ENCODE measurements around the gene RNF151. TPM values are rescaled to one million over a fixed set of nuclear protein-coding genes. Genes with fewer than 3 reads are reported as not detected.

The RNF151 gene
- total RNA-seq, 2 donors from 2014 or later, result not detected

DNA sequence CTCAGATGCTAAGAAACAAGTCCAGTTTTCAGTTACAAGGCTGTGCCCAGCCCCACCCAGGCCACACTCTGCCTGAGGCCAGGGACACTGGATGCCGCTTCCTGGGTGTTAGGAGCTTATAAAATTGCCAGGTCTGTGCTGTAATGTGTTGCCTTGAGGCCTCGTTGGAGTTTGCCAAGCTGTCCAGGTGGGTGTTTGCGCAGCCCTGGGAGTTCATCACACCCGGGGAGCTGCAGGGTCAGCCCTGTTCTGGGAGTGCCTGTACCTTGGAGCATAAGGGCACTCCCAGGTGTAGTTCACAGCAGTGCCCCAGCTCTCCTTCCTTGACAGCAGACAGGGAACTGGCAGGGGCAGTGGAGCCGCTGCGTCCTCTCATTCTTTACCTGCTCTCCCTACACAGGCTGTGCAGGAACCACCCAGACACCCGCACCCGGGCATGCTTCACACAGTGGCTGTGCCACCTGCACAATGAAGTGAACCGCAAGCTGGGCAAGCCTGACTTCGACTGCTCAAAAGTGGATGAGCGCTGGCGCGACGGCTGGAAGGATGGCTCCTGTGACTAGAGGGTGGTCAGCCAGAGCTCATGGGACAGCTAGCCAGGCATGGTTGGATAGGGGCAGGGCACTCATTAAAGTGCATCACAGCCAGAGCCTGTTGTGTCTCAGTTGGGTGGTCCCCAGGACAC is 19.0 kb downstream of the RNF151 start:
- intact Hi-C loops (cut with DNase I), result no loop called here
- no peak for DNase-seq (ENCODE audit: low spot score)

DNA sequence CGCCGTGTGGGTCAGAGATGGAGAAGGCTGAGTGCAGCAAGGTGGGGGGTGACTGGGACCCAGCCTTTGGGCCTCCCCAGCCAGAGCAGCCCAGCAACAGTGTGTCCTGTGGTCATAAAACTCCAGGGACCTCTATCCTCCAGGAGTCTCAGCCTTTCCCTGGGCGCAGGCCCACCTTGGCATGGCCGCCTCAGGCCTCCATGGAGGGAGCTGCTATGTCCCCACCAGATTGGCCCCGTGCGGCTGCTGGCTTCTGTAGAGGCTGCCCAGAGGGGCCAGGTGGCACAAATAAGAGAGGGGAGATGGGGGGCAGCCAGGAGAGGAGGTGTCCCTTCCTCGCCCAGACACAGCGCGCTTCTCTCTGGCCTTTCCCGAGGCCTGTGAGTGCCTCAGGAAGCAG is 20.5 kb downstream of the RNF151 start:
- intact Hi-C loops (cut with DNase I), result no loop called here
- no peak for DNase-seq (ENCODE audit: low spot score)

- intact Hi-C loops (cut with DNase I), result no loop called here
- no peak for DNase-seq (ENCODE audit: low spot score)
Observed at GRCh38 chr16:1989209-1990100, 22.8 kb downstream of the RNF151 start, which contains the start of gene SYNGR3. TSS of gene SYNGR3 (plus strand) at chr16:1989970. CDS start at chr16:1990103, 133 bp downstream.

- intact Hi-C loops (cut with DNase I), result no loop called here
- DNase-seq (ENCODE audit: low spot score), result no peak
Observed at GRCh38 chr16:1990101-1990350, 23.4 kb downstream of the RNF151 start.

DNA sequence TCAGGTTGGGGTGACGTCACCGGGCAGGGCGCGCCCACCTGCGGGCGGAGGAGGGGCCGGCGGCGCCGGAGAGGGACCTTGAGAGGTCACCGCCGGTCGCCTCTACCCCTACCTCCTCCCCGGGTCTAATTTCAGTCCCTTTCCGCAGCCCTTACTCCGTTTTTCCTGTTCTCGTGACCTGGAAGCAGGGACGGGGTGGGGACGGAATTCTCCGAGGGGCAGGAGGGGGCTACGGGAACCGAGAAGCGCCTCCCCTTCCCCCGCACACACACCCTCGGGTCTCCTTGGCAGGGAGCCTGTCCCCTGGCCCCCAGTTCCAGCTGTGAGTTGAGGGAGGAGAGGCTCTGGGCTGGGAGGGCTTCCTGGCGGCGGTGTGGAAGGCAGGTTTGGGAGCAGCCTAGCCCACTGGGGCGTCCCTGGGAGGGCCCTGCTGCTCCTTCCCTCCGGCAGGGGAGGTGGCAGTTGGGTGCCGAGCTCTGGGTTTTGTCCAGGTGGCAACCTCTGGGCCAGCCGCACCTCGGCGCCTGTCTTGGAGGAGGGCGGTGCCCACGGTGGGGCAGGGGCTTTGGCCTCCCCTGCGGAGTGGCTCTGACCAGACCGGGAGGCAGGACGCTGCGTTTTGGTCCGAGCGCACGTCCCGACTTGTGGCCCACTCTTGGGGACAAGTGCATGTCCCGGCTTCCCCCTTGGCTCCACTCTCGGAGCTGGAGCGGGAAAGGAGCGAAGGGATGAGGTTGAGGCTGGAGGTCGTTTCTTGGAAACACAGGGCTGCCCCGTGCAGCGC is 23.9 kb downstream of the RNF151 start:
- no peak for DNase-seq (ENCODE audit: low spot score)
- intact Hi-C loops (cut with DNase I), result no loop called here

DNA sequence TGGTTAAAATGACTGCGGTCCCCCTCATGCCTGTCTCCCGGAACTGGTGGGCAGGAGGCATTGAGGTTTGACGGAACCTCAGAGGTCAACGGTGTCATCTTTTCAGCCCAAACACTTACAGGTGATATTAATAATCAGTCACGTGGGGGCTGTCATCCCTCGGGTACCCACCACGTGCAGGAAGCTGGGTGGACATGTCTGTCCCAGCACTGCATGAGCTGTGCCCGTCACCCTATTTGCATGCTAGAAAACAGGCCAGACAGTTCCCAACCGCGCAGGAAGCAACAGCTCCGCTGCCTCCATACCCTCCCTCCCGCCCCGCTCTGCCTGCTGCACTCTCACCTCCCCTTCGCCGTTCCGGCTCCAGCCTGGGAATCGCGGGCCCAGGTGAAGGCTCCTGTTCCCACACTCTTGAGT is 24.5 kb downstream of the RNF151 start:
- no peak for DNase-seq (ENCODE audit: low spot score)
- intact Hi-C loops (cut with DNase I), result no loop called here

DNA sequence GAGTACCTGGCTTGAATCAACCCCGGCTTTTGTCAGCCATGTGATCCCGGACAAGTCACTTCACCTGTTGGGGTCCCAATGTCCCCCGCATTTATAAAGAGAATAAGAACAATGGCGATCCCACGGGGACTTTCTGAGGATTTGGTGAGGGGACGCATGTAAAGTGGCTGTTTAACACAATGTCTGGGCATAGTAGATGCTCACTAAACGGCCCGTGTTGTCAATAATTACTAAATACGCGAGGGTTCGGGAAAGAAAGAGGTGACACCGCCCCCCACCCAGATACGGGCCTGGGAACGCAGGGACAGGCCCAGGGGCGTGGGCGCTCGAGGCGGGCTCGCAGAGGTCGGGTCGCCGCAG is 24.9 kb downstream of the RNF151 start:
- intact Hi-C loops (cut with DNase I), result no loop called here
- DNase-seq (ENCODE audit: low spot score), result no peak

- intact Hi-C loops (cut with DNase I), result no loop called here
- DNase-seq (ENCODE audit: low spot score), result peak; percentile 98
Observed at GRCh38 chr16:1991948-1992703, 25.5 kb downstream of the RNF151 start.

- DNase-seq (ENCODE audit: low spot score), result no peak
- intact Hi-C loops (cut with DNase I), result no loop called here
Observed at GRCh38 chr16:1992704-1993317, 26.2 kb downstream of the RNF151 start.

GRCh38 chr16:1993731-1994131 is 27.1 kb downstream of the RNF151 start:
- DNase-seq (ENCODE audit: low spot score), result no peak
- intact Hi-C loops (cut with DNase I), result no loop called here

DNA sequence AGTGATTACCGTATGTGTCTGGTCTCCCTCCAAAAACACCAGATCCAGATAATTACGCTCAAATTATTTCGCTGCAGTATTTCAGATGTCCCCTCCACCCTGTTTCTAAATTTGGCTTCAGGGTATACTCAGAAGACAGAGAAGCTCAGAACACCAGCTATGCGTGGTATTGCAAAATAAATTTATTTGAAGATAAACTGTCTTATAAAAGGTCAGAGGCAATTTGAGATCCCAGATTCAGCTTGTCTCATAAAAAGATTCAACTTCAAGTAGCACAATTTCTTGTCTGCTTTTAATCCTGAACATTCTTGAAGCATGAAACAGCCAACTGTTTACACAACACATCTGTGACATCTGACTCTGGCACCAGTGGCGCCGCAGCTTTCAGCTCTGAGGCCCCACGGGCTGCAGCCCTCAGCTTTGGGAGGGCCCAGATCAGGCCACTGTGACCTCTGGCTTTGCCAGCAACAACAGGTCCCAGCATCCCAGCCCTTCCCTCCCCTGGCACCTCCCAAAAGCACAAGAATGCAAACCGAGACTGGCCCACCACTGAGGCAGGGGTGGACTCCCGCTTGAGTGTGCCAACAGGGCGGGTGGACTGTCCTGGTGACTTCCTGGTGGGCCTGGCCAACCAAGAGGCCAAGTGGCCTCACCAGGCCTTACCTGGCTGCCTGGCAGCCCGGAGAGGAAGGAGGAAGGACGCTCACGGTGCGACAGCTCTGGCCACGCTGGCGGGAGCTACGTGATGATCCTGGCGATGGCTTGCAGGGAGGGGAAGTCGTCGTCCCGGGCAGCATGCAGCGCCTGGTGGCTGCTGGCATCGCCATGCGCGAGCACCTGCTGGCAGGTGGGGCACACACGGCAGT is 31.1 kb downstream of the RNF151 start:
- intact Hi-C loops (cut with DNase I), result no loop called here
- DNase-seq (ENCODE audit: low spot score), result no peak

DNA sequence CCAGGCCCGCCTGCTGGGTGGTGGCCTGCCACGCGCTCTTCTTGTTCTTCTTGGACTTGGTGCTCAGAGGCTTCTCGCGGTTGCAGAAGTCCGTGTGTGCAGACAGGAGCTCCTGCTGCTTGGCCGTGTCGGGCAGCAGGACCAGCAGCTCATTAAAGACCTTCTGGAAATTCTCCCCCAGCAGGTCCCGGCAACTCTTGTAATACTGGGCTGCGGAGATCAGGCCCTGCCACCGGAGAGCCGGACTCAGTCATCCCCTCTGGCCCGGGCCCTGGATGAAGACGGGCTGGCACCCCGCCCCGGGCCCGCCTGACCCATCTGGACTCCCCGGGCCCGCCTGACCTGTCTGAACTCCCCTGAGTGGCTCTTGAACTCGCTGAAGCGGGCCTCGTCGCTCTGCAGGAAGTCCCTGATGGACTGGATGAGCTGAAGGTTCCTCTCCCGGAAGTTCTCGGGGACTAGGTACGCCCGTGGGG is 31.7 kb downstream of the RNF151 start:
- DNase-seq (ENCODE audit: low spot score), result no peak
- intact Hi-C loops (cut with DNase I), result no loop called here

DNA sequence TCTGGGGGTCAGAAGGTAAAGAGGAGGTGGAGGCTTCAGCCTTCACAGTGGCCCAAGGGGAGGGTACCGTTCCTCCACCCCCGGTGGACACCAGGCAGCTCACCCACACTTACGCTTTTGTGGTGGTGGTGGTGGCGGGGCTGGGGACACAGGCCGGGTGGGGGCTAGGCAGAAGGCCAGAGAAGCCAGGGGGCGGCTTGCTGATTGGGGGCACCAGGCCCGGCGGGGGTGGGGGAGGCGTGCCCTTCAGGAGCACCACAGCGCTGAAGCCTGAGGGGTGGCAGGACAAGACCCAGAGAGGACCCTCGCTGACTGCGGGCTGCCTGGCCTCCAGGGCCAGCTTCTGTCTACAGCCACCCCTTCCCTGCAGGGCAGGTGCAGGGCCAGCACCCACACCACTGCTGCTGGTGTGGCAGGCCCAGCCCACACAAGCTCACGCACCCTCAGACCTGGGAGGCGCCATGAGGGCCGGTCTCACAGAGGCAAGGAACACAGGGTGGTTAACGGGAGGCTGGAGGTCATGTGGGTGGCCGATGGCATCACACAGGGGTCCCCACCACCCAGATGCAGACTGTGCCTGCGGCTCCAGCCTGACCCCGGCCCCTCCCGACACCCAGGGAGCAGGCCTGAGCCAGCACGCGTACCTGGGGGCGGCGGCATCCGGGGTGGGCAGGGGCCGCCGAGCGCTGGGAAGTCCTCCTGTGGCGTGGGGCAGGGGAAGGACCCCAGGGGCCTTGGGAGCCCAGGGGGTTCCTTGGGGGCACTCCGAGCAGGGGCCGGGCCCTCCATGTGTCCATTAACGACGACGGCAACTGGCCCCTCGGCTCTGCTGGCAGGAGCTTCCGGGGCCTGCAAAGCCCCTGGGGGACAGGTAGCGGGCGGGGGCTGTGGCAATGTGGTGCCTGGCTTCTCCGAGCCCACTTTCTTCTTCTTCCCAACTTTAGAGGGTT is 32.5 kb downstream of the RNF151 start:
- intact Hi-C loops (cut with DNase I), result no loop called here
- DNase-seq (ENCODE audit: low spot score), result no peak

GRCh38 chr16:1999866-2000514 is 33.3 kb downstream of the RNF151 start:
- DNase-seq (ENCODE audit: low spot score), result no peak
- intact Hi-C loops (cut with DNase I), result no loop called here

GRCh38 chr16:2001035-2001434 is 34.4 kb downstream of the RNF151 start:
- intact Hi-C loops (cut with DNase I), result no loop called here
- no peak for DNase-seq (ENCODE audit: low spot score)

Measured in posterior vena cava (tissue), 2 donors.